Measurements from ENCODE around the gene ZEB1.
"Not testable (repeated sequence)": the region's sequence is repeated elsewhere in the genome, so short reads cannot be mapped to it uniquely, and the experiment has no call there.

DNA sequence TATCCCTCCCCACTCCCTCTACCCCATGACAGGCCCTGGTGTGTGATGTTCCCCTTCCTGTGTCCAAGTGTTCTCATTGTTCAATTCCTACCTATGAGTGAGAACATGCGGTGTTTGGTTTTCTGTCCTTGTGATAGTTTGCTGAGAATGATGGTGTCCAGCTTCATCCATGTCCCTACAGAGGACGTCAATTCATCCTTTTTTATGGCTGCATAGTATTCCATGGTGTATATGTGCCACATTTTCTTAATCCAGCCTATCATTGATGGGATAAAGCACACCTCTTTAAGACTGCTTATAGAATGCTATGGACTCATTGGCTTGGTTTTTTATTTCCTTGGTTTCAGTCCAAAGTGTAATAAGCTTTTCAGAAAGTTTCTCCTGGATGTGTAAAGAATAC is 93.4 kb downstream of the ZEB1 start:
- TF ChIP-seq, protein P1, sequence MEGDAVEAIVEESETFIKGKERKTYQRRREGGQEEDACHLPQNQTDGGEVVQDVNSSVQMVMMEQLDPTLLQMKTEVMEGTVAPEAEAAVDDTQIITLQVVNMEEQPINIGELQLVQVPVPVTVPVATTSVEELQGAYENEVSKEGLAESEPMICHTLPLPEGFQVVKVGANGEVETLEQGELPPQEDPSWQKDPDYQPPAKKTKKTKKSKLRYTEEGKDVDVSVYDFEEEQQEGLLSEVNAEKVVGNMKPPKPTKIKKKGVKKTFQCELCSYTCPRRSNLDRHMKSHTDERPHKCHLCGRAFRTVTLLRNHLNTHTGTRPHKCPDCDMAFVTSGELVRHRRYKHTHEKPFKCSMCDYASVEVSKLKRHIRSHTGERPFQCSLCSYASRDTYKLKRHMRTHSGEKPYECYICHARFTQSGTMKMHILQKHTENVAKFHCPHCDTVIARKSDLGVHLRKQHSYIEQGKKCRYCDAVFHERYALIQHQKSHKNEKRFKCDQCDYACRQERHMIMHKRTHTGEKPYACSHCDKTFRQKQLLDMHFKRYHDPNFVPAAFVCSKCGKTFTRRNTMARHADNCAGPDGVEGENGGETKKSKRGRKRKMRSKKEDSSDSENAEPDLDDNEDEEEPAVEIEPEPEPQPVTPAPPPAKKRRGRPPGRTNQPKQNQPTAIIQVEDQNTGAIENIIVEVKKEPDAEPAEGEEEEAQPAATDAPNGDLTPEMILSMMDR (IDR thresholded peaks at IDR 0.05), result not testable (repeated sequence)
- TF ChIP-seq POLR2A, POLR2AphosphoS5 (IDR thresholded peaks at IDR 0.05): not testable (repeated sequence)

Data from prostate gland (tissue), 2 donors.